ENCODE results near the gene MCTP1.

DNA sequence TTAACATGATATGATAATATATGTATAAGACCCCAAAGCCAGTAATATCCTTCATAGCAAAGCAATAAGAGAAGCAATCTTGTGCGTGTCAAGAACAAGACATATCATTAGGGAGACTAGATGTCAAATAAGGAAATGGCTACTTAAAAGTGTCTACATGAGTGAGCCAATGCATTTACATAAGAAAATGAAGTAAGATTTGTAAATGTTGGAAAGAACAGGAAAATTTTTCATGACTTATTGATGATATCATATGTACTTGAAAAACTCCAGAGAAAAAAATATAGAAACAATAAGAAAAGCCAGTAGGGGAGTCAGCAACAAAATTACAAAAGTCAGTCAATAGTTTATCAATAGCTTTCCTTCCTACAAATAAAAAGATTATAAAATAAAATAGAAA, 13.8 kb upstream of the MCTP1 start:
- TF ChIP-seq CTCF (IDR thresholded peaks at IDR 0.05; ENCODE audit: low read length), result no peak
- TF ChIP-seq EZH2phosphoT487 (IDR thresholded peaks at IDR 0.05; ENCODE audit: low read length), result no peak

Measured in MM.1S (cell line).